RWPE1 (cell line): Measurements from ENCODE around the gene ZNF516.
A peak's percentile ranks its signal among the peaks of the same experiment; 100 is the strongest.

Experiments used
- CTCF ChIA-PET: fragments of 350-600 bp; sonication (Branson Sonifier 250); formaldehyde crosslinking; extraction: SDS; loops from one replicate; lab custom pipeline; 2021; lab: Yijun Ruan, JAX
- POLR2A ChIA-PET: fragments of 400-600 bp; formaldehyde crosslinking; extraction: SDS; loops from one replicate; lab custom pipeline; 2020; ENCODE audit warnings: antibody characterized with exemption; ENCODE audit not compliant: low non-redundant PET; lab: Yijun Ruan, JAX
- DNase-seq: peaks from one replicate; pipeline ENCODE4 v3.0.0; 2012; ENCODE audit warnings: low spot score
- H3K27ac ChIP-seq: fragments of 450-650 bp; 2 replicates; pipeline ENCODE4 v1.5.1; 2017
- TF ChIP-seq, protein P1 (sequence below): fragments of 450-650 bp; conservative IDR thresholded peaks from 2 replicates; pipeline ENCODE4 v1.5.1; 2017; ENCODE audit warnings: low read depth, mild to moderate bottlenecking

The ZNF516 gene

DNA sequence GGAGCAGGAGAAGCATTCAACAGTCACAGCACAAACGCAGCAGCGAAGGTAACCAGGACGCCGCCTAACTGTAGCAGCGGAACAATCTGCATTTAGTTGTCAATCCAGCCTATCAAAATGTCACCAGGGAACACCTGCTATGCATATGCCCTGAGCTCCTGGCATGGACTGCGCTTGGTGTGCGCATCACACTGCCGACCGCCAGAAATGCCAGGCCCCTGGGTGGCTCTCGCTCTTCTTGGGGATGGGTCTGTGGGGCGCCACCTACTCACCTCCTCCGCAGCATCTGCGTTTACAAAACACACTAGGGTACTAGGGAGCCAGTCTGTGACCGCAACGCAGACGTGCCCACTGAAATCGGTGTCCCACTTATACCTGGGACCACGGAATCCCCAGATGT is 31.7 kb downstream of the ZNF516 start:
- no peak overlapping the region for H3K27ac ChIP-seq
- ChIA-PET CTCF (no interaction called here), POLR2A (no interaction called here)
- no peak for DNase-seq
- TF ChIP-seq, protein P1, sequence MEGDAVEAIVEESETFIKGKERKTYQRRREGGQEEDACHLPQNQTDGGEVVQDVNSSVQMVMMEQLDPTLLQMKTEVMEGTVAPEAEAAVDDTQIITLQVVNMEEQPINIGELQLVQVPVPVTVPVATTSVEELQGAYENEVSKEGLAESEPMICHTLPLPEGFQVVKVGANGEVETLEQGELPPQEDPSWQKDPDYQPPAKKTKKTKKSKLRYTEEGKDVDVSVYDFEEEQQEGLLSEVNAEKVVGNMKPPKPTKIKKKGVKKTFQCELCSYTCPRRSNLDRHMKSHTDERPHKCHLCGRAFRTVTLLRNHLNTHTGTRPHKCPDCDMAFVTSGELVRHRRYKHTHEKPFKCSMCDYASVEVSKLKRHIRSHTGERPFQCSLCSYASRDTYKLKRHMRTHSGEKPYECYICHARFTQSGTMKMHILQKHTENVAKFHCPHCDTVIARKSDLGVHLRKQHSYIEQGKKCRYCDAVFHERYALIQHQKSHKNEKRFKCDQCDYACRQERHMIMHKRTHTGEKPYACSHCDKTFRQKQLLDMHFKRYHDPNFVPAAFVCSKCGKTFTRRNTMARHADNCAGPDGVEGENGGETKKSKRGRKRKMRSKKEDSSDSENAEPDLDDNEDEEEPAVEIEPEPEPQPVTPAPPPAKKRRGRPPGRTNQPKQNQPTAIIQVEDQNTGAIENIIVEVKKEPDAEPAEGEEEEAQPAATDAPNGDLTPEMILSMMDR: no peak

DNA sequence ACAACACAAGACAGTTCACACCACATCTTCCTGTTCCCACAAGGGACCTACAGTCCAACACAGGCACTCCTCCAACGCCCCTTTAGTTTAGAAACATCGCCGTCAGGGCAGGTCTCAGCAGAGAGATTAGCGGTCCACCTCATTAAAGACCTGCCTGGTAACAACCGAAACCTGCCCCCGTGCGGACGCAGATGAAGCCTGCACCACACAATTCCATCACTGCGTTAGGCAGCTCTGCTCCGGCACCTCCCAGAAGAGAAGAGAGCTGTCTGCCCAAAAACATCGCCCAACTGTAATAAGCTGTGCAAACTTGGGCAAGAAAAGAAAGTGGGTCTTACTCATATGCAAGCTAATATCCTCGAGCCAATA is 32.7 kb downstream of the ZNF516 start:
- H3K27ac ChIP-seq: peak overlapping the region; percentile 93
- ChIA-PET CTCF (no interaction called here), POLR2A (no interaction called here)
- TF ChIP-seq, protein P1: no peak
- no peak for DNase-seq

DNA sequence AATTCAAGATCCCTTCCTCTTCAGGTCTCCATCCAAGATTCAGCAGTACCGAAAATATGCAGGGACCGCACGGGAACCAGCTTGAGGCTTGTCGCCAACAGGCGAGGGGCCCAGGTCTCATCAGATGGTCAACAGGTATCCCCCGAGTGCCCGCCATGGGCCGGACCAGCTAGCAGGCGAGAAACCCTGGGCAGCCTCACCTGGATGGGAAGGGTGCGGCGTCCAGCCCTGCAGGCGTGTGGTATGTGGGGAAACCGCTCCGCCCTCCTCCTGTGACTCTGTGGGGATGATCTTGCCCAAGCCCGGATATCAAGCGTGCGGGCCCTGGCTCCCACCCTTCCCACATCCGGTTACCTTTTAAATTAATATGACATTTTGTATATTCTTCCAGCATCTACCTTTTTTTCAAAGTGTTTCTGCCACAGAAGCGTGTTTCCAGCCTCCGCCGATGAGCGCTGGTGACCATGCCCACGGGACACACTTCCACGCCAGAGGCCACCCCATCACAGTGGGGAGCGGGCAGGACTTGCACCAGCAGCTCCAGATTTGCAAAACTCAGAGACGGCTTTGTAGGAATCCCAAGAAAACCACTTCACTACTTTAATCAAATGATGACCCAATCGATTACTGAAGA is 33.2 kb downstream of the ZNF516 start:
- no peak for DNase-seq
- CTCF ChIA-PET: no interaction called here
- POLR2A ChIA-PET: no interaction called here
- peak overlapping the region; percentile 93 for H3K27ac ChIP-seq
- TF ChIP-seq, protein P1: no peak

DNA sequence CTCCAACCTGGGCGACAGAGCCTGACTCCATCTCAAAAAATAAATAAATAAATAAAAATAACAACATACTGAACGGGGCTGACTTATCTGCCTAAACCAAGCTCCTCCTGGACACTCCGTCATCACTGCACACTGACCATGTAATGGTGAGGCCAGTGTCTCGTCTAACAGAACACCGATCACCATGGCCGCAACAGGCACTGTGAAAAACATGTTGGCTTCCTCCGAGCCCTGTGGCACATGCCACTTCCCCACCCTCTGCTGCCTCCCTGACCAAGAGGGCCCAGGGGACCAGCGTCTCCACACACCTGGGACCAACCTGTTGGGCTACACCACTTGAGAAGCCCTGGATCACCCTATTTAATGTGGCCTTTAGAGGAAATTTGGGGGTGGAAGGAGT is 33.9 kb downstream of the ZNF516 start:
- ChIA-PET POLR2A (no interaction called here), CTCF (no interaction called here)
- DNase-seq: no peak
- TF ChIP-seq, protein P1: no peak
- H3K27ac ChIP-seq: peak overlapping the region; percentile 93

DNA sequence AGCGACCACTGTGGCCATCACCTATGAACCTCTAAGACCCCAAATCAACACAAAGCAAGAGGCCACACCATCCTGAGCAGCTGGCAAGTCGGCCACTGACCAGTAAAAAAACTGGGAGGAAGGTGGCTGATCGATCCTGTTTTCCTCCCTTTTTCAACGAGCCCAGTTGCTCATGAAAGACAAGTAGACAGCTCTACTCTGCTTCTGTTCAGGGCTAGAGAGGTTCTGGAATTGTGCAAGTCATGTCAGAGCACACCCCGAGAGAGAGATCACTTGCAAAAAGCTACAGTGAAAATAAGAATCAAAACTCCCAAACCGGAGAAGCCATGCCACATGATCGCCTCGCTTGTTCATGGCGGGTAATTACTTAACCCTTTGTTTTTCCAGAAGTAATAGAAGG is 34.6 kb downstream of the ZNF516 start:
- CTCF ChIA-PET: no interaction called here
- peak overlapping the region; percentile 93 for H3K27ac ChIP-seq

DNA sequence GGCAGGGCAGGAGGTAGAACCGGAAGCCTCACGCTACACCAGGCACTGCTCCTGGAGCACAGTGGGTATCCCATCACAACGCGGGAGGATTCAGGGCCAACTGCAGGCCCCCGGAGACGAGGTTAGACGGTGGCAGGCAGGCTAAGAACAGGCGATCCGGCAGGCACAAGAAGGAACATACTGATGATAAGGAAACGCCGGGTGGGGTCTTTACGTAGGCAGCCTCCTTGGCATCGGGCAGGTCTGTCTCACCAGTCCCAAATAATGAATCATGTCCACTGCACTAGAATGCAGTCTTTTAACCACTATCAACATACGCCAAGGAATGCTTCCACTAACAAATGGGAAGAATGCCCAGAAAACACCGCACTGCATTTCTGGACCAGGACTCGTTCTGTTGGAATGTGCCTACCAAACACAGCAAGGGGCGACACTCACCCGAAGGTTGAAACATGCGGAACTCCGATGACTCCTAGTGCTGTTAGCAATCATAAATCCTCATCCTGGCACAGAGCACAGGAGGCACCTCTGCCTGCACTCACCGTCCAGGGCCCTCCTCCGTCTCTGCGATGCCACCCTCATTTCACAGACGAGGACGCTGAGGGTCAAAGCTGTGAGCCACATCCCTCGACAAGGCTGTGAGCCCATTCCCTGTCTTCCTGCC is 35.2 kb downstream of the ZNF516 start:
- peak overlapping the region; percentile 93 for H3K27ac ChIP-seq
- TF ChIP-seq, protein P1: no peak; the same call in 1 of the 2 replicates
- DNase-seq: peak; percentile 96
- CTCF ChIA-PET: interaction anchor here (0.6 kb wide), 1 partner anchor 987 kb away, joined by 4 read pairs; no protein-coding TSS in a partner anchor
- POLR2A ChIA-PET: no interaction called here

More for the DNA sequence above, 34.6 kb downstream of the ZNF516 start:
- DNase-seq: no peak
- POLR2A ChIA-PET: no interaction called here
- TF ChIP-seq, protein P1: no peak
